HG02973 (cell line): Measurements from ENCODE around the gene SEMA3G.

ENCODE experiments used
- ATAC-seq: cut with Tn5 transposase; IDR thresholded peaks from one replicate; pipeline ENCODE4 v1.9.1; 2021; ENCODE audit warnings: moderate library complexity; ENCODE audit not compliant: unreplicated experiment

The SEMA3G gene

GRCh38 chr3:52454250-52454937 is 9.5 kb upstream of the SEMA3G start:
- no peak for ATAC-seq

DNA sequence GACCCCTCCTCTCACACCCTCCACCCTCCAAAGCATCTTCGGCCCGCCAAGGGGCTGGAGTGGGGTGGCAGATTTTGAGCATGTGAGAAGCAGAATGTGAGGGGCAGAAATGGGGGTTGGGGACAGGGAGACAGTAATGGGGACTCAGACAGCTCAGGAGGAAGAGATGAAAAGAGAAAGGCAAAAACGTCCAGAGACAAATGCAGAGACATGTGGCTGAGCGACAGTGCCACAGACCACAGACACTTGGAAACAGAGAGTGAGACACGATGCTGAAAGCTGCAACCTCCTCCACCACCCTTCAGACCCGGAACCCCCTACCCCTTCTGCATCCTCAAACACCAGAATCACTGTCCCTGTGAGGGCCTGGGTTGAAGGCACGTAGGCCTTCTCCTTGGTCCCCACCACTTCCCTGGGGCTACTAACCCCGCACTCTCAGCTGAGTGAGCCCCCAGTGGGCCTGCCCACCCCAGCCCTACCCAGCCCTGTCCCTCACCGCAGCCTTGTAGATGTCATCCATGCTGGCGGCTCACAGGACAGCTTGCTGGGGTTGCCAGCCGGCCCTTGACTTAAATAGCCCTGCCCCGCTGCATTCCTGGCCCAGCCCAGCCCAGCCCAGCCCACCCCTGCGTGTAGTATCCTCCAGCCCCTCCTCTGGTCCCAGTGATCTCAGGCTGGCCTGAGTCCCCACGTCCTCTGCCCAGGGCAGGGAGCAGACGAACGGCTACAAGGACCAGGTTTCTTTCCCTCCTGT is 8.8 kb upstream of the SEMA3G start, which contains the start of gene TNNC1:
TSS of gene TNNC1 (minus strand) at position 546 of the 754 bp plus-strand sequence. CDS start at position 520, 26 bp downstream.
- ATAC-seq = no peak

- ATAC-seq = no peak
Measured at GRCh38 chr3:52452570-52453221, 7.8 kb upstream of the SEMA3G start.

- no peak for ATAC-seq
Measured at GRCh38 chr3:52452126-52452525, 7.2 kb upstream of the SEMA3G start.

DNA sequence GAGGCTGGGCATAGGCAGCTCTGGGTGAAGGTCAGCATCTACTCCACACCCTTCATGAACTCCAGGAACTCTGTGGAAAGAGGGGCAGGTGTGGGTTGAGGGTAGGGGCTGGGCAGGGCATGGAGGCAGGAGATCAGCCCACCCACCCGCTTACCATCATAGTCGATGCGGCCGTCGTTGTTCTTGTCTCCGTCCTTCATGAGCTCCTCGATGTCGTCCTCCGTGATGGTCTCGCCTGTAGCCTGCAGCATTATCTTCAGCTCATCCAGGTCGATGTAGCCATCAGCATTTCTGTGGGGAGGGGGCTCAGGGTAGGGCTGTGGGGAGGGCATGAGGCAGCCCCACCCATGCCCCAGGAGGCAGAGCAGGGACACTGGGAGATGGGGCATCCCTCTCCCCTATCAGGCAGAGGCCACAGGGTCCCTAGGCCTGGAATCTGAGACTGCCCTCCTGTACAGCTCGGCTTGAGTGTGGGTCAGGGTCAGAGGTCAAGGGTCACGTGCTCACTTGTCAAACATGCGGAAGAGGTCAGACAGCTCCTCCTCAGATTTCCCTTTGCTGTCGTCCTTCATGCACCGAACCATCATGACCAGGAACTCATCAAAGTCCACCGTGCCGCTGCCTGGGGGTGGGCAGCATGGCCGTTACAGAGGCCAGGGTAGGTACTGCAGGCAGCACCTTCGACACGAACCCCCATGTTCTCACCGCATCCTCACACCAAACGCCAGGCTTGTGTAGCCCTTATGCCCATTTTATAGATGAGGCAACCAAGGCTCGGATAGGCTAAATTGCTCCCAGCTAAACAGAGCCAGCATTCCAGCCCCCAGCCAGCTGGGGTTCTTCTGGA is 6.6 kb upstream of the SEMA3G start:
- no peak for ATAC-seq

DNA sequence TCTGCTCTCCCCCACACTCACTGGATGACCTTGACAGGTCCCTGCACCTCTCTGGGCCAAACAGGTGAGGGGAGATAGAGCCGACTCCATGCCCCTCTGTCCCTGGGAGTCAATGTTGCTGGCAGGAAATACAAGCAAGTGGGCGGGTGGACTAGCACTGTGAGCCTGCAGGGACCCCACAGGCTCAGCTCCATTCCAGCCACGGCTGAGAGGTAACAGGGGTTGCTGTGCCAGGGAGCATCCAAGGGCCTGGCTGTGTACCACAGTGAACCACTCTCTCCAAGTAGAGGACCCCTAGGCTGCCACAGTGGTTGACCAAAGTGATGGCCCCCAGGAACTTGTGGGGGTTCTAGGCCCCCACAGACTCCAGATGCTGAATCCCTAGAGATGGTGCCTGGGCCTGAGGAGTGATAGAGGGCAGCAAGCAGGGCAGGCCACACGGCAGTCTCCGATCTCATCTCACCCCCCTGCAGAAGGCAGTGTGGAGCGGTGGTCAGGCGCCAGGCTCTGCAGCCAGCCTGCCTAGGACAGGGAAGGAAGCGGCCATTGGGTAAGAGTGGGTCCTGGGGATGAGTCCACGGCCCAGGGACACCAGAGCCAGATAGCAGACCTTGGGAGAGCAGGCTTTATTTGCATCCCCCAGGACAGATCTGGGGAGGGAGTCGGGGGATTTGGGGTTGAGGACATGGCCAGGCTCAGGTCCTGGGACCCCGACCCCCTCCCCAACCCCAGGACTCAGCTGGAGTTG is 5.8 kb upstream of the SEMA3G start:
- ATAC-seq = no peak

DNA sequence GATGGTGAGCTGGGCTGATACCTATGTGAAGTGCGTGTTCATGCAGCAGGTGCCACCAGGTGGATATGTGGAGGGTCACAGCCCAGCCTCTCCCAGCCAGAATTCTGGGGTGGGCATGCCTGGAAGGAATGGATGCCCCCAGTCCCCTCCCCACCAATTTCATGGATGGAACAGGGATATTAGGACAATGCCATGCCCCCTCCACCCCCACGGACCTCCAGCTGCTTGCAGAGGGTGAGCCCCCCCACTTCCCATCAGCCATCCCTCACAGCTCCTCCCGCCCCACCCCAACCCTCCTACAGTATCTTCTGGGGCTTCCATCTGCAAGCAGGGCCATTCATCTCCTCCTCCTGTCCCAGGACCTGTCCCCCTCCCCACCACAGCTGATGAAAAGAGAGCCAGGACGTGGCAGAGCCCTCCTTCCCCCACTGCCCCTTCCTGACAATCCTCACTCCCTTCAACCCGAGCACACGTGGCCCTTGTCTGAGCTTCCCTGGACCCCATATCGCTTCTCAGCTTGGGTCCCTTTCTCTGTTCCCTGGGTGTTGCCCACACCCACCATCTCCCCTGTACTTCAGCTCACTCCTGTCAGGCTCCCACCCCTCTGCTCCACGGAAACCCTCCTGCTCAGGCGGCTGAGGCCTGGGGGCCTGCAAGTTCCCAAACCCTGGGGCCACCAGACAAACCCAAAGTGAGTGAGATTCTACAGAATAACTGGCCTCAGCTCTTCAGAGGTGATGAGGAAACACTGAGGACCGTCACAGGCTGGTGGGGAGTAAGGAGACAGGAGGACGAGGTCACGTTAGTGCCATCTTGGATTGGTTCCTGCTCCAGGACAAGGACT is 2.8 kb upstream of the SEMA3G start:
- ATAC-seq = no peak

GRCh38 chr3:52446631-52447511 is 2.0 kb upstream of the SEMA3G start:
- no peak for ATAC-seq

- ATAC-seq = no peak
Measured at GRCh38 chr3:52446042-52446441, 1.1 kb upstream of the SEMA3G start.

- ATAC-seq = no peak
Measured at GRCh38 chr3:52443791-52444687, 864 bp downstream of the SEMA3G start.

- no peak for ATAC-seq
Measured at GRCh38 chr3:52443268-52443610, 1.7 kb downstream of the SEMA3G start.

DNA sequence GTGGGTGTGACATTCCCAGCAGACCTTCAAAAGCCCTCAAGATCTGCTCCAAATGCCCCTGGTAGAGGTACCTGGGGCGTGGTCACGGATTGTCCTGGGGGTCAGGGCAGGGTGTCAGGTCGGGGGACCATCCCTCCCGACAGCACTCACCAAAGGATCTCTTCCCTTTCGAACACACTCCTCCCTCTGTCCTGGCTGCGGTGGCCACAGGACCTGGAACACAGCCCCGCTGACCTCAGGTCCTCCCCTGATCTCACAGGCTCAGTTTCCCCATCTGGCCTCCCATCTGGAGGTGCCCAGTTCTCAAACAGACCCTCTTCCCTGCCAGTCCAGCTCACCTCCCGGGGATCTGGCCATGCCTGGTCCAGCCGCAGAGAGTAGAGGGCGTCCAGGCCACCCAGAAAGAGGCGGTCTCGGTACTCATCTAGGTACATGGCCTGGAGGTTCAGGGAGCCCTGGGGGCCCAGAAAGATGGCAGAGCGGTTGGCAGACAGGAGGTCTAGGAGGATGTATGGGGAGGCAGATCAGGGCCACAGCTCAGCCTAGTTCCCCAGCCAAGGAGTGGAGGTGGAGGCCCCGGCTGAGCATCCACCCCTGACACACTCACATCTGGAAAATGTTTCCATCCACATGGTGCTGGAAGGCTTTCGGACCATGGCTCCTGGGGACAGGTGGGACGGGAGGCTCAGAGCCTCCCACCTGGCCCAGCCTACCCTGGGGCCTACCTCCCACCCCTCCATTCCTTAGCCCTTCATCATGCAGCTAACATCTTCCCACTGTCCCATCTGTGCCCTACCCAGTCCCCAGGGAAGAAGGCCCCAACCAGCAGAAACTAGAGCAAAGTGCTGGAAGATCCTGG is 2.3 kb downstream of the SEMA3G start:
- ATAC-seq = no peak

- ATAC-seq = no peak
Measured at GRCh38 chr3:52441772-52442332, 3.1 kb downstream of the SEMA3G start.

DNA sequence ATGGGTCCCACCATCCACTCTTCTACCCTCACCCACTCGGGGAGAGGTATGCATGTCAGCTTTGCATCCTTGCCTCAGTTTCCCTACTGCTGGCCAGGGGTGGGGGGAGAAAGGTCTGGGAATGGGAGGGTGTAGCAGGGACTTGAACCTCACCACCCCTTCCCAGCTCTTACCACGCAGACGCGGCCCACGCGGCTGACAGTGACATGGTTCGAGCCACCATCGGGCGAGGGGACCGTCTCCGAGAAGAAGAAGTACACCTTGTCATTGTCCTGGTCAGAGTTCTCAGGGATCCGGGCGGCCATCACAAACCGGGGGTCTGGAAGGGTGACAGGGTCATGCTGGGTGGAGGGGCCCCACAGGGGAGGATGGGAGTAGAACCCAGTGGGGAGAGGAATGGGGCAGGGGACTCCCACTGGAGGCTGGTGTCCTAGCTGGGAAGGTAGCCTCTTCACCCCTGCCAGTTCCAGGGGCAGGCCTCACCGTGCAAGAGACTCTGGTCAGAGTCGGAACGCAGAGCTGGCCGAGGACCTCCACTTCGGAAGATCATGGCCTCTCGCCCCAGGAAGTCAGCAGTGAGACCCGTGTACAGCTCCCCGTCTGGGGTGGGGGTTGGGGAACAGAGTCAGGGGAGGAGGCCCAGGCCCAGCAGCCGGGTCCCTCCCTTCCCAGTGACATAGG is 3.7 kb downstream of the SEMA3G start:
- no peak for ATAC-seq

DNA sequence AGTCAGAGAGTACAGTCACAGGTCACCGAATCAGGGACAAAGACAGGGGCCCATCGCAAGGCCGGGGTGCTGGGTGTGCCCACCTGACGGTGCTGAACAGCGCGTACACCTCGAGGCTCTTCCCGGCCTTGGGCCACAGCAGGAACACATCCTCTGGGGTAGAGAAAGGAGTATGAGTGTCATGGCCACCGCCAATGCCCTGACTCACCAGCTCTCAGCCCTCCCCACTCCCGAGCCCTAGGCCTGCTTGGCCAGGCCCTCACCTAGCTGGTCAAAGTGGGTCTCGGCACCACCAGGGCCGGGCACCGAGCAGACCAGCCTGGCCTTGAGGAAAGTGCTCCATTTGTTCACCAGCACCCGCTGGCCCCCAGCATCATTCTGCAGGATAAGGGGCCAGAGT is 4.2 kb downstream of the SEMA3G start:
- ATAC-seq = no peak

DNA sequence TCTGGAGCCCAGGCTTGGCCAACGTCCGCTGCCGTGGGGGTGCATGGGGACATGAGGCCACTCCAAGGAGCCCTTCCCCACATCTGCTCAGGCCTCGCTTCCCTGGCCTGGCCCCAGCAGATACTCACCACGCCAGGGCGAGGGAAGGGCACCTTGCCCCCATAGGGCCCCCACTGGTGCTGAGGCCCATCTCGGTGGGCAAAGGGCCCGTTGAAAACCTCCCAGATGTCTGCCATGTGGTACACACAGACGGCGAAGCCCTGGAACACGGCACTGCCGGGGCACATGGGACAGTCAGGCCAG is 4.7 kb downstream of the SEMA3G start:
- no peak for ATAC-seq
